HG03175 (cell line): ENCODE measurements around the gene PSTPIP2.
"Not testable (repeated sequence)": the region's sequence is repeated elsewhere in the genome, so short reads cannot be mapped to it uniquely, and the experiment has no call there.

ENCODE experiments used
- ATAC-seq: cut with Tn5 transposase; IDR thresholded peaks from one replicate; pipeline ENCODE4 v1.9.1; 2021; ENCODE audit warnings: mild to moderate bottlenecking, moderate library complexity; ENCODE audit not compliant: unreplicated experiment

The PSTPIP2 gene

GRCh38 chr18:46070815-46071652 is 1.0 kb downstream of the PSTPIP2 start:
- ATAC-seq = no peak

GRCh38 chr18:46070232-46070631 is 1.8 kb downstream of the PSTPIP2 start:
- no peak for ATAC-seq

- no peak for ATAC-seq
Measured at GRCh38 chr18:46069524-46069923, 2.5 kb downstream of the PSTPIP2 start.

GRCh38 chr18:46068763-46069162 is 3.3 kb downstream of the PSTPIP2 start:
- ATAC-seq = no peak

GRCh38 chr18:46067438-46068007 is 4.5 kb downstream of the PSTPIP2 start:
- no peak for ATAC-seq

- no peak for ATAC-seq
Measured at GRCh38 chr18:46062781-46063180, 9.3 kb downstream of the PSTPIP2 start.

DNA sequence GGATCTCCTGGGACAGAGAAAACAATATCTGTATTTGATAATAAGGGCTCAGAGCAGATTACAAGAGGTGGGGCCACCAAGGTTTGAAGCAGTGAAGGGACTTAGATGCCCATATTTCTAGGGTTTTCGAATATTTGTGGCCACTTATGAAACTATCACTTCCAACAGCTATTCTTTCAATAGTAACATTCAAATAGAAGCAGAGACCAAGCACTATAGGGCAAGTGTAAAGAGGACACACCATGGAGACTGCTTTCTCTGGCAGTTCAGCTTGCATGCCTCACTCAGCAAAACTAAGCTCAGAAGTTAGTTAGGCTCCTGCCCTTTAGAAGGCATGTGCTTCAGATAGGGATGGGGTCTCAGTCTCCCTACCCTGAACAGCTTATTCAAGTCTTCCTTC is 10.3 kb downstream of the PSTPIP2 start:
- no peak for ATAC-seq

- ATAC-seq = no peak
Measured at GRCh38 chr18:46061387-46061786, 10.7 kb downstream of the PSTPIP2 start.

- no peak for ATAC-seq
Measured at GRCh38 chr18:46060359-46060841, 11.7 kb downstream of the PSTPIP2 start.

- no peak for ATAC-seq
Measured at GRCh38 chr18:46055838-46056230, 16.2 kb downstream of the PSTPIP2 start.

DNA sequence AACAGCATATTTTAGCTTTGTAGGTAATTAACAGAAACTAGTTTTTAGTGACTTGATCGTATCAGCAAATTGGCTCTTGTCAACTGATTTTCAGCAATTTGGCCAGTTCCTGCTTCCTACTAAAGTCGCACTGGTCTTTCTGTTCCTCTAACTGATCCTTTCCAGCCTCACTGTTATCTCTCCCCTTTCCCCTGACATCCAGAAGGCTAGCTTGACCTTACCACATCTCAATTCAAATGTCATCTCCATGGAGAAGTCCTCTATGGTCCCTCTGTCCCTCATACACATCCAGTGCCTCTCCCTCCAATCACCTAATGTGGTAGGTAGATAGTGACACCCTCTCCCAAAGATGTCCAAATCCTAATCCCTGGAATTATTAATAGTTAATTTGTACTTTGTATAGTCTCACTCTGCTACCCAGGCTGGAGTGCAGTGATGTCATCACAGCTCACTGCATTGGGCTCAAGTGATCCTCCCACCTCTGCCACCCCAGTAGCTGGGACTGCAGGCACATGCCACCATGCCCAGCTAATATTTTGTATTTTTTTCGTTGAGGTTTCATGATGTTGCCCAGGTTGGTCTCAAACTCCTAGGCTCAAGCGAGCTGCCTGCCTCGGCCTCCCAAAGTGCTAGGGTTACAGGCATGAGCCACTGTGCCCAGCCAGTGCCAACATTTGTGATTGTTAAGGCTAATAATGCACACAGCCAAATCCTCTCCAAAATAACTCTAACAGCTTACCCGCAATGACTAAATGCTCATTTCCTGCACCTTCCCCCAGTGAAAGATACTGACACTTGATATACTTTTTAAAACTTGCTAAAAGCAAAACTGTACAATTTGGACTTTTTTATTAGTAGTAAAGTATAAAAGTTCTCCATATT is 16.9 kb downstream of the PSTPIP2 start:
- ATAC-seq = no peak

GRCh38 chr18:46053368-46054095 is 18.5 kb downstream of the PSTPIP2 start:
- ATAC-seq = no peak

- no peak for ATAC-seq
Measured at GRCh38 chr18:46051731-46052461, 20.2 kb downstream of the PSTPIP2 start.

GRCh38 chr18:46050268-46050667 is 21.8 kb downstream of the PSTPIP2 start:
- no peak for ATAC-seq

DNA sequence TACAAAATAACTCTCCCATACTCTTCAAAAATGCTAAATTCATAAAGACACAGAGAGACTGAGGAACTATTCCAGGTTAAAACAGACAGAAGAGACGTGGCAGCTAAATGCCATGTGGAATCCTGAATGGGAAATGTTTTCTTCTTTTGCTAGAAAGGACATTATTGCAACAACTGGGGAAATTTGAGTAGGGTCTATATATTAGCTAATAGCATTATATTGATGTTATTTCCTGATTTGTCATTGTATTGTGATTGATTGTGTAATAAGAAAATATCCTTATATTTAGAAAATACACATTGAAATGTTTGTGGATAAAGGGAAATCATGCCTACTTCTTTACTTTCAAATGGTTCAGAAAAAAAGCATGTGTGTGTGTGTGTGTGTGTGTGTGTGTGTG is 23.4 kb downstream of the PSTPIP2 start:
- no peak for ATAC-seq

DNA sequence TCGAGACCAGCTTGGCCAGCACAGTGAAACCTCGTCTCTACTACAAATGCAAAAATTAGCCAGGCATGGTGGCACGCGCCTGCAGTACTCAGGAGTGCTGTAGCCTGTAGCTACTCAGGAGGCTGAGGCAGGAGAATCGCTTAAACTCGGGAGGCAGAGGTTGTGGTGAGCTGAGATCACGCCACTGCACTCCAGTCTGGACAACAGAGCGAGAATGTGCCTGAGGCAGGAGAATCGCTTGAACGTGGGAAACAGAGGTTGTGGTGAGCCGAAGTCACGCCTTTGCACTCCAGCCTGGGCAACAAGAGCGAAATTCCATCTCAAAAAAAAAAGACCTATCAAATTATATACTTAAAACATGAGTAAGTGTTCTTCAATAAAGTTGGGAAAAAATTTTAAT is 24.7 kb downstream of the PSTPIP2 start:
- ATAC-seq = not testable (repeated sequence)

GRCh38 chr18:46046688-46047087 is 25.4 kb downstream of the PSTPIP2 start:
- ATAC-seq = no peak

GRCh38 chr18:46046126-46046525 is 25.9 kb downstream of the PSTPIP2 start:
- ATAC-seq = no peak

DNA sequence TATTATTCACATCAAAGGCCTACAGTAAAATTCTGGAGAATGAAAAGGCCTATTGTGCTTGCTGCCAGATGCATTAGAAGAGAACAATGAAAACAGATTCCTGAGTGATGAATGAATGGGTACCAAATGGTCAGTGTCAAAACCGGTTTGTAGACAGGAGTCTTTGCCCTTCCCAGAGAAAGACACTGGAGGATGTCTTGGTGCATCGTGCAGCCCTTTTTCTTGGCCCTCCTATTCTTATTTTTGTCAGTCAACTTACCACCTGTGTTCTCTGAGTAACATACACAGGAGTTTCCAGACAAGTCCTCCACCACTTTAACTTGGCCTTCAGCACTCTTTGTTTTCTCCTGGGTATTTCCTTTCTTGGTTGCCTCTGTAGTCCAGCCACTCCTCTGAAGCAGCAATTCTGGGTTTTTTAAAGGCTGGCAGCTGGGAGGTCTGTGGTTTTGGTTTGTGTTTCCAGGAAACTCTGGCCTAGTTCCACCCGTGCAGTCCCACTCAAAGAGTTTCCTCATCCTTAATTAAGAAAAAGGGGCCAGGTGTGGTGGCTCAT is 29.4 kb downstream of the PSTPIP2 start:
- ATAC-seq = no peak

DNA sequence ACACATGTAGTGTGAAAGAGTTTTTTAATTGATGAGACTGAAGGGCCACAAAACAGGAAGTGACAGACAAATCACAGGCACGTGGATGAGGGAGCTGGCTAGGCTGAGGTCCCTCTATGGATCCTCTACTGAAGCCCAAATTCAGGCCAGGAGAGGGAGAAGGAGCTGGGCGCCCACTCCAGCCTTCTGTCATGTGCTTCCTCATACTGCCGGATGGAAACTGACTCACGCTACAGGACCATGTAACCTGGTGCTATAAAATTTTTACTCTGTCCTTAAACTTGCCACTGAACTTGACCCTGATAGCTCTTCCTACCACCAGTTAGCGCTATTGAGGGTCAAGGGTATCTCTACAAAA is 31.3 kb downstream of the PSTPIP2 start:
- no peak for ATAC-seq
